Measurements from ENCODE around the gene IGSF5.

IGSF5 gene

DNA sequence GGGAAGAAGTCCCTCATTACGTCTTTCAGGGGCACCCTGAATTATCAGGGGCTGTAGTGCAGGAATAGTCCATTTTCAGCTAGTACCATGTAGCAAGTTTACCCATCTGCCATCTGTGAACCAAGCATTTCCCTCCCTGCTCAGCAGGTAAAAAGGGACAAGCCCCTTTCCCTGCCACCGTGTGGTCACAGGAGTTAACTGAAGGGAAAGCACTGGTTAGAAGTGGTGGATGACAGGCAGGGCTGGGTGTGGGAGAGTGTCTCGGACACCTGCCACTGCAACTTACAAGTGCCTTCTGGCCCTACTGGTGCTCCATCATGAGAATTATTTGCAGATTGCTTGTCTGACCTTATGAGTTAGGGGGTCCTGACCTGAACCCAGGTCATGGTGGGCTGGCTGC is 32.0 kb upstream of the IGSF5 start:
- Histone ChIP-seq H3K27ac (no peak overlapping the region), H3K9me3 (ENCODE audit: low read depth, low read length) (no peaks in the 10 kb centered on the region), H3K4me3 (no peak overlapping the region), H3K9ac (ENCODE audit: insufficient read length) (no peak overlapping the region), H3K36me3 (ENCODE audit: insufficient read depth, low read length) (no peaks in the 10 kb centered on the region)
- TF ChIP-seq FOXP2 (optimal IDR thresholded peaks at IDR 0.05; ENCODE audit: control extremely low read depth, extremely low read length, insufficient read depth) (no peak), EZH2 (IDR thresholded peaks at IDR 0.05) (no peak), POLR2AphosphoS5 (IDR thresholded peaks at IDR 0.05; ENCODE audit: borderline replicate concordance, low read depth, low read length) (no peak)
- DNase-seq (ENCODE audit: low read depth, low spot score), result no peak

GRCh38 chr21:39713905-39714304 is 31.1 kb upstream of the IGSF5 start:
- Histone ChIP-seq H3K4me3 (no peak overlapping the region), H3K9ac (ENCODE audit: insufficient read length) (no peak overlapping the region), H3K9me3 (ENCODE audit: low read depth, low read length) (no peaks in the 10 kb centered on the region), H3K27ac (no peak overlapping the region), H3K36me3 (ENCODE audit: insufficient read depth, low read length) (no peaks in the 10 kb centered on the region)
- no peak for DNase-seq (ENCODE audit: low read depth, low spot score)
- TF ChIP-seq EZH2 (IDR thresholded peaks at IDR 0.05) (no peak), FOXP2 (optimal IDR thresholded peaks at IDR 0.05; ENCODE audit: control extremely low read depth, extremely low read length, insufficient read depth) (no peak), POLR2AphosphoS5 (IDR thresholded peaks at IDR 0.05; ENCODE audit: borderline replicate concordance, low read depth, low read length) (no peak)

- Histone ChIP-seq H3K4me3 (no peak overlapping the region), H3K9me3 (ENCODE audit: low read depth, low read length) (no peaks in the 10 kb centered on the region), H3K9ac (ENCODE audit: insufficient read length) (no peak overlapping the region), H3K27ac (no peak overlapping the region), H3K36me3 (ENCODE audit: insufficient read depth, low read length) (no peaks in the 10 kb centered on the region)
- no peak for DNase-seq (ENCODE audit: low read depth, low spot score)
- no peak for TF ChIP-seq POLR2AphosphoS5 (IDR thresholded peaks at IDR 0.05; ENCODE audit: borderline replicate concordance, low read depth, low read length)
- TF ChIP-seq FOXP2 (optimal IDR thresholded peaks at IDR 0.05; ENCODE audit: control extremely low read depth, extremely low read length, insufficient read depth), result no peak
- no peak for TF ChIP-seq EZH2 (IDR thresholded peaks at IDR 0.05)
Measured at GRCh38 chr21:39714331-39714730, 30.7 kb upstream of the IGSF5 start.

DNA sequence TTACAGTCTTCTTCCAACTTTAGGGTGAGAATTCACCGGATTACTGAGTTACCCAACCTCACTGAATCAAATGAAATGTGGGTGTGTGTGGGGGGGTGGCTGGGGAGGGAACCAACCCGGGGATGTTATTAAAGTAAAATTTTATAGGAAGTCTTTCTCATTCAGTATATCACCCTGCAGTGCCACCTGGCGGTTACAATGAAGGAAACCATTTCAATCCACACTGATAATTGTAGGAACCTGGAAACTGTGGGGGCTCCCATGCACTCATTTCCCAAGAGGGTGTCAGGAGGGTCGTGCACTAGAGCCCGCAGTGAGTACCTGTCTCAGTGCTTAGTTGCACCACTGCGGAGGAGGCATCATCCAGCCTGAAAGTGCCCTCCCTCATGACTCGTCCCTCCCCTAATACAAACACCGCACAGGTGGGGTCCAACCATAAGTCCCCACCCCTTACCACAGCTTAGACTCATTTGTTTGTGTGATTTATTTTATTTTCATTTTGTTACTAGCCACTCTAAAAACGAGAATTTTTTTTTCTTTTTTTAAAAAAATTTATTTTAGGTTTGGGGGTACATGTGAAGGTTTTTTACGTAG is 29.1 kb upstream of the IGSF5 start:
- H3K4me3 ChIP-seq, result no peak overlapping the region
- H3K36me3 ChIP-seq (ENCODE audit: insufficient read depth, low read length), result no peaks in the 10 kb centered on the region
- no peak for DNase-seq (ENCODE audit: low read depth, low spot score)
- no peak overlapping the region for H3K27ac ChIP-seq
- no peaks in the 10 kb centered on the region for H3K9me3 ChIP-seq (ENCODE audit: low read depth, low read length)
- TF ChIP-seq FOXP2 (optimal IDR thresholded peaks at IDR 0.05; ENCODE audit: control extremely low read depth, extremely low read length, insufficient read depth), result no peak
- TF ChIP-seq EZH2 (IDR thresholded peaks at IDR 0.05), result no peak
- no peak for TF ChIP-seq POLR2AphosphoS5 (IDR thresholded peaks at IDR 0.05; ENCODE audit: borderline replicate concordance, low read depth, low read length)
- H3K9ac ChIP-seq (ENCODE audit: insufficient read length), result no peak overlapping the region

- no peak for DNase-seq (ENCODE audit: low read depth, low spot score)
- no peak overlapping the region for H3K4me3 ChIP-seq
- H3K9ac ChIP-seq (ENCODE audit: insufficient read length), result no peak overlapping the region
- no peaks in the 10 kb centered on the region for H3K36me3 ChIP-seq (ENCODE audit: insufficient read depth, low read length)
- TF ChIP-seq EZH2 (IDR thresholded peaks at IDR 0.05) (no peak), FOXP2 (optimal IDR thresholded peaks at IDR 0.05; ENCODE audit: control extremely low read depth, extremely low read length, insufficient read depth) (no peak), POLR2AphosphoS5 (IDR thresholded peaks at IDR 0.05; ENCODE audit: borderline replicate concordance, low read depth, low read length) (no peak)
- H3K9me3 ChIP-seq (ENCODE audit: low read depth, low read length), result no peaks in the 10 kb centered on the region
- no peak overlapping the region for H3K27ac ChIP-seq
Measured at GRCh38 chr21:39720126-39720778, 24.7 kb upstream of the IGSF5 start.

DNA sequence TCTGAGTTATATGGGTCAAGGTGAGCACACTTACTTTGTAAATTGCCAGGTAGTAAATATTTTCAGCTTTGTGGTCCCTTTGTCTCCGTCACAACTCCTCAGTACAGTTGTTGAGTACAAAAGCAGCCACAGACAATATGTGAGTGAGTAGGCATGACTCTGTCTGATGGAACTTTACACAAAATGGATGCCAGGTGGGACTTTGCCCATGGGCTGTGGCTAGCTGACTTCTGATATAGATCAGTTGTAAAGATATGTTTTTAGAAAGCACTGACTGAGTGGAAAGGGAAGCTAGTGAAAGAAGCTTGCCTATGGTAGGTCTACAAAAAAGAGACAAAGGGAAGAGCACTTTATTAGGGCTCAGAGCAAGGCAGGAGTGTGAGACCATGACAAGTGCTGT is 23.1 kb upstream of the IGSF5 start:
- TF ChIP-seq FOXP2 (optimal IDR thresholded peaks at IDR 0.05; ENCODE audit: control extremely low read depth, extremely low read length, insufficient read depth), result no peak
- TF ChIP-seq EZH2 (IDR thresholded peaks at IDR 0.05), result no peak
- no peak for TF ChIP-seq POLR2AphosphoS5 (IDR thresholded peaks at IDR 0.05; ENCODE audit: borderline replicate concordance, low read depth, low read length)
- H3K9ac ChIP-seq (ENCODE audit: insufficient read length), result no peak overlapping the region
- DNase-seq (ENCODE audit: low read depth, low spot score), result no peak
- H3K27ac ChIP-seq, result no peak overlapping the region
- no peak overlapping the region for H3K4me3 ChIP-seq
- H3K9me3 ChIP-seq (ENCODE audit: low read depth, low read length), result no peaks in the 10 kb centered on the region
- H3K36me3 ChIP-seq (ENCODE audit: insufficient read depth, low read length), result no peaks in the 10 kb centered on the region

DNA sequence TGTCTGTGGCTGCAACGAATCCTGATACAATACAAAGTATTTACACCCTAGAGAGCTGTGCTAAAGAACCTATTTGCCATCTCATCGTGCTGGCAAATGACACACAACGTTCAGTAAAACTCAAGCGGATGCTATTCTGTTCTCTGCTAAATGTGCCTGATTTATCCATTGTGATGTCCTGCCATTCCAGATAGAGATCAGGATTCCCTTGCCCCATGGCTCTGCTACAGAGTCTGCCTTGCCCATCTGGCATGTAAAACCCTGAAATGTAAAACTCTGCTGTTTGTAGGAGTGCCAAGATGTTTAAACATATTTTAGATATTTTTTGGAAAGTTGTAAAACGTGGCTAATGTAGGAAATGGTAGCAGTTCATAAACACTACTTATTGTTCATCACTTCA is 20.0 kb upstream of the IGSF5 start:
- Histone ChIP-seq H3K9ac (ENCODE audit: insufficient read length) (no peak overlapping the region), H3K4me3 (no peak overlapping the region), H3K9me3 (ENCODE audit: low read depth, low read length) (no peaks in the 10 kb centered on the region), H3K27ac (no peak overlapping the region), H3K36me3 (ENCODE audit: insufficient read depth, low read length) (no peaks in the 10 kb centered on the region)
- DNase-seq (ENCODE audit: low read depth, low spot score), result no peak
- TF ChIP-seq EZH2 (IDR thresholded peaks at IDR 0.05), result no peak
- TF ChIP-seq POLR2AphosphoS5 (IDR thresholded peaks at IDR 0.05; ENCODE audit: borderline replicate concordance, low read depth, low read length), result no peak
- no peak for TF ChIP-seq FOXP2 (optimal IDR thresholded peaks at IDR 0.05; ENCODE audit: control extremely low read depth, extremely low read length, insufficient read depth)

GRCh38 chr21:39726133-39726532 is 18.9 kb upstream of the IGSF5 start:
- Histone ChIP-seq H3K4me3 (no peak overlapping the region), H3K9me3 (ENCODE audit: low read depth, low read length) (no peaks in the 10 kb centered on the region), H3K36me3 (ENCODE audit: insufficient read depth, low read length) (no peaks in the 10 kb centered on the region), H3K27ac (no peak overlapping the region), H3K9ac (ENCODE audit: insufficient read length) (no peak overlapping the region)
- no peak for TF ChIP-seq FOXP2 (optimal IDR thresholded peaks at IDR 0.05; ENCODE audit: control extremely low read depth, extremely low read length, insufficient read depth)
- TF ChIP-seq EZH2 (IDR thresholded peaks at IDR 0.05), result no peak
- no peak for TF ChIP-seq POLR2AphosphoS5 (IDR thresholded peaks at IDR 0.05; ENCODE audit: borderline replicate concordance, low read depth, low read length)
- DNase-seq (ENCODE audit: low read depth, low spot score), result no peak
